DMS114 treated with DMSO at 0.1 percent for 48 hours (cell line): Measurements from ENCODE around the gene GARIN5A.
A peak's percentile ranks its signal among the peaks of the same experiment; 100 is the strongest.
"Not testable (repeated sequence)": the region's sequence is repeated elsewhere in the genome, so short reads cannot be mapped to it uniquely, and the experiment has no call there.

Experiments used
- DNase-seq: peaks from one replicate; lab custom pipeline; 2025; ENCODE audit not compliant: unreplicated experiment; lab: John Stamatoyannopoulos, UW

The GARIN5A gene

DNA sequence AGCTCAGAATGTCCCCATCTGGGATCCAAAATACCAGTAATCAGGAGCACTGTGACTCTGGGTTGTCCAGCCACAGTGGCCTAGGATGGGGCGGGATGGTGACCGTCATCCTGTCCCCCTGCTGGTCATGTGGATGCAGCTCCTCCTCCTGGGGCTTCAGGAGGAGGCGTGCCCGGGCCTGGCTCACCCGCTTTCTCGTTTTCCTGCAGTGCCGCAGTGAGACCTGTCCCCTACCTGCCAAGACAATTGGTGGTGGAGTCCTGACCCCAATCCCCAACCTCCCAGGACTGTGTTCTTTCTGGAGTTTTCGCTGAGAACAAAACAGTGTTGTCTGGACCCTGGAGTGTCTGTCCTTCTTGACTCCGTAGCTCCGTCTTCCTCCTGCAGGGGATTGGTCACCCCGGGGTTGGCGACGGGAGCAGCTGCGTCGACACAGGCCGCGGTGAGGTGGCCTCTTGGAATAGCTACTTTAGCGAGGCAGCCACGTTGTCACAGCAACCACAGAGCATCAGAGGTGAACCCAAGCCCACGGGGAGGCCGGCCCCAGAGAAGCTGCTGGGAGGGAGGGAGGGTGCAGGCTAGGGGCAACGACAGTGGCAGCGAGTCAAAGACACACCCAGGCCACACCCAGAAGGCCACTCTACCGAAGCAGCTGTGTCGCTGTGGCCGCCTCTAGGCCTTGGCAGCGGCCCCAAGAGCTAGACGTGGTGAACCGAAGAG, 10.5 kb downstream of the GARIN5A start:
- DNase-seq: no peak

DNA sequence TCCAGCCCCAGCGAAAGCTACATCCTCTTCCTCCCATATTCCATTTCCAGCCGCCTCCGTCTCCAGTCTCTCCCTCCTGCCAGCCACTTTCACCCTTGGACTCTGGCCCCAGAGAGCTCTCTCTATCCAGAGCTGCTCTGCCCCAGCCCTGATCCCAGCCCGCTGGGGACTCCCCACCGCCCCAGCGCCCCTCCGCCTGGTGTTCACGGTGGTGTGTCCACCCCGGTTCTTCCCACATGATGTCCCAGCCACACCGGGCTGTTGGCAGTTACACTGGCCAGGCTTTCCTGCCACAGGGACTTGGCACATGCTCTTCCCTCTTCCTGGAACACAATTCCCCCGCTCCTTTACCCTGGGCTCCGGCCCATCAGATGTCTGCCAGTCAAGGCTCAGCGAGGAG, 11.6 kb downstream of the GARIN5A start:
- DNase-seq: no peak

GRCh38 chr19:50464348-50464747, 12.3 kb downstream of the GARIN5A start:
- DNase-seq: no peak

DNA sequence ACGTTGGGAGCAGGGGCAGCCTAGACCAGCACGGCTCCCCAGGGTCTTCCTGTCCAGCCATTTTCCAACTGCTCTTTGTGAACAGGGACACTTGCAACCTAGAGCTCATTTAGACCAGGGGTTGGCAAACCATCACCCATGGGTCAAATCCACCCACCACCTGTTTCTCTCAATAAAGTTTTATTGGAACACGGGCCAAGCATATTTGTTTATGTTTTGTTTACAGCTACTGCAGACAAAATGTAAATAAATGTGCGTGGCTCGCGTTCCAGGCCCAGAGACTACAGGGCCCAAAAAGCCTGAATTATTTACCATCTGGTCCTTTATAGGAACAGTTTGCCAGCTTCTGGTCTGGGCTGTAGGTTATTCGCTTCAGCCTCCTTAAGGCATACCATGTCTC, 13.7 kb downstream of the GARIN5A start:
- DNase-seq: no peak

DNA sequence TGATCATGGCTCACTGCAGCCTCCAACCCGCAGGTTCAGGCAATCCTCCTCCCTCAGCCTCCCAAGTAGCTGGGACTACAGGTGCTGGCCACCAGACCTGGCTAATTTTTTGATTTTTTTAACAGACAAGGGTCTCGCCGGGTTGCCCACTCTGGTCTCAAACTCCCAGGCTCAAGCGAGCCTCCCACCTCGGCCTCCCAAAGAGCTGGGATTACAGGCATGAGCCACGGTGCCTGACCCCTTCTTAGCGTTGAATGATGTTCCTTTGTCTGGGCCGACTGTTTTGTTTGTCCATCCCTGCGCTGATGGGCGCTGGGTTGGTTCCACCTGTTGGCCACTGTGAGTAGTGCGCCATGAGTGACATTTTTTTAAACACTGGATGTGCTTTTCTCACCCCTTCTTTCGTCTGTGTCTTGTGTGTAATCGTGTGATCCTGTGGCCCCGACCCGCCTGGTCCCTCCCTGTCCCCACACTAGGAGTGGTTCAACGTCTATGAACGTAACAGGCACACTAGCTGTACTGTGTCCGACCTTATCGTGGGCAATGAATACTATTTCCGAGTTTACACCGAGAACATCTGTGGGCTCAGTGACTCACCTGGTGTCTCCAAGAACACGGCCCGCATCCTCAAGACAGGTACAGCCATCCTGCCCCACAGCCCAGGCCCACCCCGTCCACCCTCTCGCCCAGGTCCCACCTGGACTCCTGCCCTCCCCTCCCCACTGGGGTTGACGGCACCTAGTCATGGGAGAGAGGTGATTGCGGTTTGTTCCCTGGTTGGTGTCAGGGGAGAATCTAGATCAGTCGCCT, 15.4 kb downstream of the GARIN5A start:
- DNase-seq: peak; percentile 34

- no peak for DNase-seq
Measured at GRCh38 chr19:50460161-50460765, 16.4 kb downstream of the GARIN5A start.

DNA sequence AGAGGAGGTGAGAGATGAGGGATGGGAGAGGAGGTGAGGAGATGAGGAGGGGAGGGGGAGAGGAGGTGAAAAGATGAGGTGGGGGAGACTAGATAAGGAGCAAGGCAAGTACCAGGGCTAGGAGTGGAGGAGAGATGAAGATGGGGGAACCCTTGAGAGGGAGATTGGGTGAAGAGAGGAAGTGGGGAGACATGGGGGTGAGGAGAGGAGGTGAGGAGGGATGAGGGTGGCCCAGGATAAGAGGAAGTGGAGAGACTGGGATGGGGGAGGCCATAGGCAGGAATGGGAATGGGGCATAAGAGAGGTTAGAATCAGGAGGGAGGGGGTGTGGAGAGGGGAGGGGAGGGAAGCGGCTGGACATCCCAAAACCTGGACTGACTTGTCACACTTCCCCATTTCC, 17.0 kb downstream of the GARIN5A start:
- DNase-seq: no peak

- no peak for DNase-seq
Measured at GRCh38 chr19:50459067-50459456, 17.6 kb downstream of the GARIN5A start.

- DNase-seq: no peak
Measured at GRCh38 chr19:50458396-50459066, 18.1 kb downstream of the GARIN5A start.

- DNase-seq: no peak
Measured at GRCh38 chr19:50457300-50457699, 19.3 kb downstream of the GARIN5A start.

GRCh38 chr19:50455992-50456391, 20.7 kb downstream of the GARIN5A start:
- DNase-seq: no peak

- DNase-seq: no peak
Measured at GRCh38 chr19:50453243-50453642, 23.4 kb downstream of the GARIN5A start.

DNA sequence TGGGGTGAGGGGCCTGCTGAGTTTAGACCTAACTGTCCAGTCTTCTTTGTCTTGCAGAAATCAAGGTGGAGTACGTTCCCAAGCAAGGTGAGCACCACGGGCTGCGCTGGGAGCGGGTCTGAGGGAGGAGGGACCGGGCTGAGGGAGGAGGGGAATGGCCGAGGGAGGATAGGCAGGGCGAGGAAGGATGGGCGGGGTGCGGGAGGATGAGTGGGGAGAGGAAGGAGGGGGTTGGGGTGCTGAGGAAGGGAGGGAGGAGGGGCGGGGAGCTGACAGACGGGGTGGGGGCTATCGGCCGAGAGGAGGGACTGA, 25.5 kb downstream of the GARIN5A start:
- DNase-seq: no peak

DNA sequence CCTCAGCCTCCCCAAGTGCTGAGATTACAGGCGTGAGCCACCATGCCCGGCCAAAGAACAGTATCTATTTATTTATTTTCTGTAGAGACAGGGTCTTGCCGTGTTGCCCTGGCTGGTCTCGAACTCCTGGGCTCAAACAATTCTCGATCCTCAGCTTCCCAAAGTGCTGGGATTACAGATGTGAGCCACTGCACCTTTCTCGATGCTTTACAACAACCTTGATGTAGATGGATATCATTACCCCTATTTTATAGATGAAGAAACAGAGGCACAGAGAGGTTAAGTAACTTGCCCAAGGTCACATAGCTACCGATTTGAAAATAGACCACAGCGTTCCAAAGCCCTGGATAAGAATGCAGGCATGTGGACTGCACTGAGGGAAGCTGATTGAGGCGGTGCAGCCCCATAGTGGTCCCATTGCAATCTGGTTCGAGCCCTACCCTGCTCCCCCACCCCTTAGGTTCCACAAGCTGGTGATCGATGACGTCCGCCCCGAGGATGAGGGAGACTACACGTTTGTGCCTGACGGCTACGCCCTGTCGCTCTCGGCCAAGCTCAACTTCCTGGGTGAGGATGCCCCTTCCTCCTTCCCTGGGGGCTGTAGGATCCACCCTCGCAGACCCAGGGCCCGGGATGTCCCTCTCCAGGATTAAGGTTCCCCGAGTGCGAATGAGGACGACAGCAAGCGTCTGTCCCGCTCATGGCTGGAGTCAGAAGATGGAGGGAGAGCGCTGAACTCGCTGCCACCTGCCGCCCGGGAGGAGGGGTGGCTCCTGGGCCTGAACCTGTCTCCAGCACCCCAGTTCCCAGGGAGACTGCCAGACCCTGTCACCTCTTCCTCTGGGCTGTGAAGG, 26.1 kb downstream of the GARIN5A start:
- no peak for DNase-seq

DNA sequence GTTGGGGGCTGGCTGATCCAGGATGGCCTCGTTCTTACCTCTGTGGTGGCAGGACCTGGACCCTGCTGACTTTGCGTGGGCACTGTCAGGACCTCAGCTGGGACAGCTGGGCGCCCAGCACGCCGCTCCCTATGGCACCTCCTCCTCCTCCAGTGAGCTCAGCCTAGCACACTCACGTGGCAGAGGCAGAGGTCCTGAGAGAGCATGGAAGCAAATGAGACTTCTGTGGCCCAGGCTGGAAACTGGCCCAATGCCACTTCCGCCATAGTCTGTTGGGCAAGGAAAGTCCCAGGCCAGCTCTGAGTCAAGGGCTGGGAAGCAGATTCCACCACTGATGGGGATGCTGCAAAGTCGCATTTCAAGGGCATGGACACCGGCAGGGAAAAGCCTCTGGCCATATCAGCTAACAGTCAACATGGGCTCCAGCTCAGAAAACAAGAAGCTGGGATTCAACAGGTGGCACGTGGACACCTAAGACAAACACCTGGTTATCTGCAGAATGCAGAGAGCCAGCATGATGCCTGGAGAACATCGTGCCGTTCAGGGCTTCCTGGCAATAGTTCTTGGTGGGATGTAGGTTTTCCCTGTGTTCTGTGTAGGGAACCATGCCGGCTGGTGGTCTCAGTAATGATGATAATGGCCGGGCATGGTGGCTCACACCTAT, 27.3 kb downstream of the GARIN5A start:
- DNase-seq: no peak

GRCh38 chr19:50447750-50448149, 28.9 kb downstream of the GARIN5A start:
- DNase-seq: no peak

- no peak for DNase-seq
Measured at GRCh38 chr19:50447053-50447452, 29.6 kb downstream of the GARIN5A start.

DNA sequence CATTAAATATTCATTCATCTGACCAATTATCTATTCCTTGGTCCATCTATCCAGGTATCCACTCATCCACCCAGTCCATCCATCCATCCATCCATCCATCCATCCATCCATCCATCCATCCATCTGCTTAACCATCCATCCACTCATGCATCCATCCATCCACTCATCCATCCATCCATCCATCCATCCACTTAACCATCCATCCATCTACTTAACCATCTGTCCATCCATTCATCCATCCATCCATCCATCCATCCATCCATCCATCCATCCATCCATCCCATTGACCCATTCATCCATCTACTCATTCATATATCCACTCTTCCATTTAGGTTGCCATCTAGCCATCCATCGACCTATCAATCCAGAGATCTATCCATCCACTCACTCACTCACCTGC, 32.6 kb downstream of the GARIN5A start:
- DNase-seq: no peak

DNA sequence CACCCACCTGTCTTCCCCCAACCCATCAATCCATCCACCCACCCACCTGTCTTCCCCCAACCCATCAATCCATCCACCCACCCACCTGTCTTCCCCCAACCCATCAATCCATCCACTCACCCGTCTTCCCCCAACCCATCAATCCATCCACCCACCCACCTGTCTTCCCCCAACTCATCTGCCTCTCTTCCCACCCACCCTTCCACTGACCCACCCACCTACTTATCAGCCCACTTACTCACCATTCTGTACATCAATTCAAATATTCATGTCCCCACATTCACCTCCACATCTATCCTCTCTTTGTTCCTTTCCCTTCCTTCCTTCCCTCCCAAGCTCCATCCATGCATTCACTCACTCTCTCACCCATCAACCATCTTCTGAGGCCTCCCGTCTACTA, 37.5 kb downstream of the GARIN5A start:
- DNase-seq: not testable (repeated sequence)

DNA sequence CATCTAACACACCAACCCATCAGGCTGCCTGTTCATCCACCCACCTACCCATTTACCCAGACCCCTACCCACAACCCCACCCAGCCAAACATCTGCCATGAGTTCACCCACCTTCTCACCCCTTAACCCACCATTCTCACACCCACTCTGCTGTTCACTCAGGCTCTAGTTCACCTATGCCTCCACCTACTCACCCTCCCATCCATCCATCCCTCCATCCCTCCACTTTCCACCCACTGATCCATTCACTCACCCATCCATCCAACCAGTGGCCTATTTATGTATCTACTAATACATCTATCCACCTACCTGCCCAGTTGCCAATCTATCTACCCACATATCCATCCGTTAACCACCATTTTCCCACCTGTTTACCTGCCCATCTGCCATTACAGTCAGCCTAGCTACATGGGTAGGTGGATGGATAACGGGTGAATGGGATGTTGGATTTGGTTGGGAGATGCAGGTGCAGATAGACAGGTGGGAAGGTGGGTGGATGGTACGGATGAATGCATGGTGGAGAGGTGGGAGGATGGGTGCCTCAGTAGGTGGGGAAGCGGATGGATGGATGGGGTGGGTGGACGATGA, 38.7 kb downstream of the GARIN5A start:
- no peak for DNase-seq
